Measurements from ENCODE around the gene PDLIM7.
A peak's percentile ranks its signal among the peaks of the same experiment; 100 is the strongest.

The PDLIM7 gene

DNA sequence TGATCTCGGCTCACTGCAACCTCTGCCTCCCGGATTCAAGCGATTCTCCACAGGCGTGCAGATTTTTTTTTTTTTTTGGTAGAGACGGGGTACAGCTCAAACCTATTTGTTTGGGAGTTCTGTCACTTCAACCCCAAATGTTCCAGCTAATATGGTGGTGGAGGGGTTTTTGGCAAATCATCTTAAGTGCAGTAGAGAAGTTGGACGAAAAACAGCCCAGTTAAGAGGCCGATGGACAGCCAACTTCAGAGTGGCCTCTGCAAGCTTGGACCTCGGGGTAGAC lies 51.5 kb downstream of the PDLIM7 start:
- TF ChIP-seq Cebpa-rat (IDR thresholded peaks at IDR 0.05) = no peak
- Histone ChIP-seq H3K36me3 (peaks cover 38% of the 10 kb centered on the region), H3K9me3 (no peaks in the 10 kb centered on the region), H3K9ac (peak overlapping the region; percentile 89), H3K4me1 (peaks cover 68% of the 10 kb centered on the region), H4K20me1 (peaks cover 30% of the 10 kb centered on the region), H3K27me3 (no peaks in the 10 kb centered on the region), H3K27ac (peak overlapping the region; percentile 93), H3K4me3 (peak overlapping the region; percentile 81), H3K4me2 (peak overlapping the region; percentile 92)

DNA sequence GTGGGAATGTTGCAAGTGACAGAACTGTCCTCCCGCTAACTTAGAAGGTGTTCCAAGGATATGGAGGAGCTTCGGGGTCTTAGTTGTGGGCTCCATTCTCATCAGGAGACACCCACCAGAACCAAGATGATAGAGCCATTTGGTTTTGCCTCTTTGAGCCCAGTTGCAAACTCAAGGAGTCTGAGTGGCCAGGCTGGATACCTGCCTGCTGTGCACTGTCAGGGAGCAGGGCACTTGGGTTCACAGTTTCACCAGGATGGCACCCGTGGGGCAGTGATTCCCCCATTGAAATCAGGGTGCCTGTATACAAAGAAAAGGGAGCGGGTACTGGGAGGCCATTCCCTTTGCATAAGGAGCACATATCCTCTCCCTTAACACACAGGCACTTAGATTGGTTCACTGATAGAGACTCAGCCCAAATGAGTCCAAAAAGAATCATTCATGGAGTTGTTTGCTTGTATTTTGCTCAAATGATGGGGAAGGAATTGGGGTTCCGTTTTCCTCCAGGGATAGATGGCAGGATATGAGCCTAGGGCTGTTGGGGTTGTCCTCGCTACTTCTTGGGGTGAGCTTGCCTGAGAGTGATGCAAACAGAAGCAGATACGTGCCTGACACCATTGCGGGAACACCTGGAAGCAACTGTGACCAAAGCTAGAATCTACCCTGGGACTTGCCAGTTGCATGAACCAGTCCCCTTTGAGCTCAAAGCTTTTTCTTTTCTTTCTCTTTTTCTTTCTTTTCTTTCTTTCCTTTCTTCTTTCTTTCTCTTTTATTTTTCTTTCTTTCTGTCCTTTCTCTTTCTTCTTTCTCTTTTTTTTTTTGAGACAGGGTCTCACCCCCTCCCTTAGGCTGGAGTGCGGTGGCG lies 52.1 kb downstream of the PDLIM7 start:
- Histone ChIP-seq H3K4me2 (peak overlapping the region; percentile 92), H4K20me1 (peaks cover 29% of the 10 kb centered on the region)

DNA sequence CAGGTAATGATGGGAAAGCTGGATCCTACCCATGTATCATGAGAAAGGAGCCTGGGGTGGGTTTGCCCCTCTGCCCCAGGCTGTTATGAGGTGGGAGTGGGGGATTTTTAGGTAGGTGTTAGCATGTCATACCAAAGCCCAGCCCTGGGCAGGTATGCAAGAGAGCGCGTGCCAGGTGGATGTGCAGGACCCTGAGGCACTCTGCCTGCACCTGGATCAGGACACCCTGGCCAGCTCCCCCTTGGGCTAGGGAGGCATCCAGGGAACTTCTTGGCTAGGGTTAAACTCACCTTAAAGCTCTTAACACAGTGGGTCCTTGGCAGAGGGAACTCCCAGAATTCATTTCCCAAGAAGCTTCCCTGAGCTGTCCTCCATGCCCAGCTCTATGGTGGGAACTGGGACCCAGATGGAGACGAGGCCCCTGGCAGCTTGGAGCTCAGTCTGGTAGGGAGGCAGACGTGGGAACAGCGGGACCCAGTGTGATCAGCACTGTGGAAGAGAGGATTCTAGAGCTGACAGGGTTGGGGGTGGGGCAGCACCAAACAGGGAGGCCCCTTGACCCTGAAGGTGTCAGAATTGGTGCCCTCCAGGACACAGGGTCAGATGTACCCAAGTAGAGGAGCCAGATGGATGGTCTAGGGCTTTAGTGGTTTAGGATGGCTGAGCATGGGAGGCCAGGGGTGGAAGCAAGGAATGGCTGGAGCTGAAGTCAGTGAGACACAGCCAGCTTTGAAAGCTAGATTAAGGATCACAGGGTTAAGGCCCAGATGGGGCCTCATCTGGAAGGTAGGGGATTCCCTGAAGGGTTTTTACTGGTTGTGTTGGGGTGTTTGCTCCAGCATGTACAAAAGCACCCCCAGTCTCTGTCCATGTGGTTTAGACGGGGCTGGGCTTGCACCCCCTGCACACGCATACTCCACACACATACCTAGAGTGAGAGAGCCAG lies 53.0 kb downstream of the PDLIM7 start:
- Histone ChIP-seq H3K9me3 (no peaks in the 10 kb centered on the region), H3K4me3 (no peak overlapping the region), H3K9ac (no peak overlapping the region), H3K4me1 (peaks cover 65% of the 10 kb centered on the region), H3K27ac (peak overlapping the region; percentile 93; the same call in 1 of the 2 replicates), H3K27me3 (no peaks in the 10 kb centered on the region), H4K20me1 (peaks cover 20% of the 10 kb centered on the region), H3K36me3 (peaks cover 46% of the 10 kb centered on the region), H3K4me2 (peak overlapping the region; percentile 92)
- TF ChIP-seq Cebpa-rat (IDR thresholded peaks at IDR 0.05) = no peak

More for the DNA sequence above, 52.1 kb downstream of the PDLIM7 start:
- peak overlapping the region; percentile 93 for H3K27ac ChIP-seq
- no peak for TF ChIP-seq Cebpa-rat (IDR thresholded peaks at IDR 0.05)
- H3K9ac ChIP-seq = peak overlapping the region; percentile 89
- H3K4me3 ChIP-seq = peak overlapping the region; percentile 81
- no peaks in the 10 kb centered on the region for H3K27me3 ChIP-seq
- H3K9me3 ChIP-seq = no peaks in the 10 kb centered on the region
- peaks cover 68% of the 10 kb centered on the region for H3K4me1 ChIP-seq
- peaks cover 38% of the 10 kb centered on the region for H3K36me3 ChIP-seq

GRCh38 chr5:177443144-177443983 lies 54.0 kb downstream of the PDLIM7 start:
- Histone ChIP-seq H4K20me1 (peaks cover 10% of the 10 kb centered on the region; the same call in 1 of the 2 replicates), H3K9ac (no peak overlapping the region), H3K4me1 (peaks cover 55% of the 10 kb centered on the region), H3K27ac (no peak overlapping the region), H3K27me3 (no peaks in the 10 kb centered on the region), H3K9me3 (no peaks in the 10 kb centered on the region), H3K36me3 (peaks cover 56% of the 10 kb centered on the region), H3K4me2 (no peak overlapping the region), H3K4me3 (no peak overlapping the region)
- TF ChIP-seq Cebpa-rat (IDR thresholded peaks at IDR 0.05) = no peak

- Histone ChIP-seq H4K20me1 (peaks cover 9% of the 10 kb centered on the region; the same call in 1 of the 2 replicates), H3K9ac (no peak overlapping the region), H3K27ac (no peak overlapping the region), H3K36me3 (peaks cover 67% of the 10 kb centered on the region), H3K4me2 (no peak overlapping the region), H3K4me3 (no peak overlapping the region), H3K27me3 (no peaks in the 10 kb centered on the region), H3K4me1 (peaks cover 45% of the 10 kb centered on the region), H3K9me3 (no peaks in the 10 kb centered on the region)
- no peak for TF ChIP-seq Cebpa-rat (IDR thresholded peaks at IDR 0.05)
These were observed 55.2 kb downstream of the PDLIM7 start for GRCh38 chr5:177442066-177442826.

DNA sequence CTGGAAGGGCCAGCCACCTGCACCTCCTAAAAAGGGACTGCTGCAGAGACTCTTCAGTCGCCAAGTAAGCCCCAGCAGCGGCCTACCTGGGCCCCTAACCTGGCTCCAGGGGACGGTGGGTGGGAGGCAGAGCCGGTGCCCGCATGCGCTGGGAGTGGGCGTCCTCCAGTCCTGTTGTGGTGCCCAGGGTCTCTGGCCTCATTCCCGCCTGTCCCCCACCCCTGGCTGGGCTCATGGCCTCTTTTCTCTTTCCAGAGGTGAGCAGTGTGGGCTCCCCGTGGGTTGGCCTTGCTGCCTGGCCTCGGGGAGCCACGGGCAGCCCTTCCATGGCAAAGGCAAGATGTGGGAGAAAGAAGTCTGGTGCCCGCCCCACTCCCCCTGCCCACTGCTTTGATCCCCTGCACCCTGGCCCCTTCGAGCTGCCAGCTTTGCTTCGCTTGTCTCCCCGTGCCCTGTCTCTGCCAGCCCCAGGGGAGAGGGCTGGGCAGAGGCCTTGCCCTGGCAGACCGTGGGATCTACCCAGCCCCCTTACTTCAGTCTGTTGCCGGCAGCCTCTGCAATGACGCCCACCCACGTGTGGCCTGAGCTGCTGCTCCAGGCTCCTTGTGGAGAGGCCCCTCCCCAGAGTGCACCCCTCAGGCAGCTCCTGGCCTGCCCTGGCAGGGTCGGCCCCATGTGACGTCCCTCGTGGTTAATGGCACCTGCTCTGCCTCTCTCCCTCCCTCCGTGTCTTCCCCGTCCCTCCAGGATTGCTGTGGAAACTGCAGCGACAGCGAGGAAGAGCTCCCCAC lies 56.2 kb downstream of the PDLIM7 start:
- Histone ChIP-seq H3K4me1 (peaks cover 44% of the 10 kb centered on the region), H3K9ac (no peak overlapping the region), H3K9me3 (no peaks in the 10 kb centered on the region), H3K27ac (peak overlapping the region; percentile 41), H3K4me3 (no peak overlapping the region), H3K27me3 (no peaks in the 10 kb centered on the region), H3K4me2 (peak overlapping the region; percentile 19; the same call in 1 of the 2 replicates), H3K36me3 (peaks cover 78% of the 10 kb centered on the region), H4K20me1 (peaks cover 9% of the 10 kb centered on the region; the same call in 1 of the 2 replicates)
- TF ChIP-seq Cebpa-rat (IDR thresholded peaks at IDR 0.05) = no peak

- Histone ChIP-seq H3K9me3 (no peaks in the 10 kb centered on the region), H3K4me1 (peaks cover 36% of the 10 kb centered on the region), H3K27me3 (no peaks in the 10 kb centered on the region), H3K4me2 (peak overlapping the region; percentile 19; the same call in 1 of the 2 replicates), H3K9ac (0 out of 2 replicates have a peak overlapping the region, but pooled peaks have one; percentile 34), H3K36me3 (peaks cover 86% of the 10 kb centered on the region), H3K27ac (peak overlapping the region; percentile 41; the same call in 1 of the 2 replicates), H4K20me1 (peaks cover 9% of the 10 kb centered on the region; the same call in 1 of the 2 replicates), H3K4me3 (no peak overlapping the region)
- no peak for TF ChIP-seq Cebpa-rat (IDR thresholded peaks at IDR 0.05)
These were observed 57.0 kb downstream of the PDLIM7 start for GRCh38 chr5:177440211-177440989.

All from BLaER1 (cell line).